HTERT RPE-1 (cell line): ENCODE data around the gene TMEM217.

ENCODE experiments used
- in situ Hi-C: fragments of 300-500 bp; cut with MboI; formaldehyde crosslinking; loops from 4 replicates; pipeline ENCODE4 v1.14.3; 2020; ENCODE audit warnings: low sequenced_read_pairs

The TMEM217 gene

GRCh38 chr6:37218511-37218910 is 39.4 kb downstream of the TMEM217 start:
- in situ Hi-C loops: no loop called here

GRCh38 chr6:37218061-37218460 is 39.9 kb downstream of the TMEM217 start:
- in situ Hi-C loops: no loop called here

GRCh38 chr6:37212268-37212667 is 45.7 kb downstream of the TMEM217 start:
- in situ Hi-C loops: no loop called here

- in situ Hi-C loops: no loop called here
Observed at GRCh38 chr6:37210313-37210968, 47.5 kb downstream of the TMEM217 start.

GRCh38 chr6:37209461-37210205 is 48.3 kb downstream of the TMEM217 start:
- in situ Hi-C loops: no loop called here

- in situ Hi-C loops: no loop called here
Observed at GRCh38 chr6:37208793-37209192, 49.2 kb downstream of the TMEM217 start.

- in situ Hi-C loops: no loop called here
Observed at GRCh38 chr6:37207903-37208456, 50.0 kb downstream of the TMEM217 start.

GRCh38 chr6:37206622-37207021 is 51.3 kb downstream of the TMEM217 start:
- in situ Hi-C loops: no loop called here

- in situ Hi-C loops: no loop called here
Observed at GRCh38 chr6:37205997-37206340, 52.0 kb downstream of the TMEM217 start.

GRCh38 chr6:37205175-37205996 is 52.6 kb downstream of the TMEM217 start:
- in situ Hi-C loops: no loop called here

GRCh38 chr6:37204014-37204751 is 53.8 kb downstream of the TMEM217 start:
- in situ Hi-C loops: no loop called here

- in situ Hi-C loops: no loop called here
Observed at GRCh38 chr6:37202788-37203491, 55.0 kb downstream of the TMEM217 start.

GRCh38 chr6:37201726-37202125 is 56.2 kb downstream of the TMEM217 start:
- in situ Hi-C loops: no loop called here

- in situ Hi-C loops: no loop called here
Observed at GRCh38 chr6:37200085-37200484, 57.9 kb downstream of the TMEM217 start.

- in situ Hi-C loops: loop anchor here (25.0 kb wide), 1 partner anchor 159 kb away; no protein-coding TSS in a partner anchor
Observed at GRCh38 chr6:37196451-37196850, 61.5 kb downstream of the TMEM217 start.

- in situ Hi-C loops: loop anchor here (25.0 kb wide), 1 partner anchor 158 kb away; no protein-coding TSS in a partner anchor
Observed at GRCh38 chr6:37194886-37195285, 63.1 kb downstream of the TMEM217 start.

GRCh38 chr6:37192666-37193065 is 65.3 kb downstream of the TMEM217 start:
- in situ Hi-C loops: loop anchor here (25.0 kb wide), 1 partner anchor 155 kb away; no protein-coding TSS in a partner anchor

GRCh38 chr6:37190159-37190535 is 67.8 kb downstream of the TMEM217 start:
- in situ Hi-C loops: loop anchor here (25.0 kb wide), 1 partner anchor 153 kb away; no protein-coding TSS in a partner anchor

GRCh38 chr6:37188962-37189510 is 68.9 kb downstream of the TMEM217 start:
- in situ Hi-C loops: loop anchor here (25.0 kb wide), 1 partner anchor 152 kb away; no protein-coding TSS in a partner anchor
